ENCODE results near the gene CXCL3. TPM values are rescaled to one million over a fixed set of nuclear protein-coding genes. Genes with fewer than 3 reads are reported as not detected.

CXCL3 gene
- total and polyA plus RNA-seq, 4 donors: 0.07 to 0.96 (median 0.63) TPM

GRCh38 chr4:73988061-73988460 is 50.4 kb downstream of the CXCL3 start, which contains the start of gene PPBP:
TSS of gene PPBP (minus strand) at chr4:73988190. CDS start at chr4:73988103, 87 bp downstream.
- H3K9me3 ChIP-seq (ENCODE audit: control insufficient read depth in 4 of 4, low read length in 3 of 4): no peaks in the 10 kb centered on the region
- TF ChIP-seq REST (IDR thresholded peaks at IDR 0.05) (no peak), TAF1 (conservative IDR thresholded peaks at IDR 0.05) (no peak), ZBTB33 (IDR thresholded peaks at IDR 0.05) (no peak), MAX (IDR thresholded peaks at IDR 0.05) (no peak), CTCF (IDR thresholded peaks at IDR 0.05; ENCODE audit: low read depth, low read length, missing input control) (no peak), FOXA2 (IDR thresholded peaks at IDR 0.05) (no peak), YY1 (IDR thresholded peaks at IDR 0.05) (no peak), SP1 (IDR thresholded peaks at IDR 0.05) (no peak), HNF4A (conservative IDR thresholded peaks at IDR 0.05) (no peak), NR2F2 (IDR thresholded peaks at IDR 0.05) (no peak), HNF4G (IDR thresholded peaks at IDR 0.05) (no peak), GABPA (IDR thresholded peaks at IDR 0.05 in 1 of 2, conservative IDR thresholded peaks at IDR 0.05 in 1 of 2) (no peak), FOXA1 (IDR thresholded peaks at IDR 0.05) (no peak), RXRA (IDR thresholded peaks at IDR 0.05) (no peak), EGR1 (IDR thresholded peaks at IDR 0.05; ENCODE audit: low read depth in 2 of 2) (no peak), JUND (IDR thresholded peaks at IDR 0.05) (no peak), RAD21 (IDR thresholded peaks at IDR 0.05) (no peak), ATF3 (IDR thresholded peaks at IDR 0.05) (no peak)
- H3K4me3 ChIP-seq (ENCODE audit: low read depth in 1 of 3, low read length in 3 of 3): no peak within 1 kb of the TSS
- 87% methylated on average over 2 of the region's 2 CpGs for whole genome bisulfite sequencing
- peaks cover 0 to 6% (median 0%) of the 10 kb centered on the region in 4 donors for H3K27me3 ChIP-seq (ENCODE audit: control insufficient read depth in 4 of 4, insufficient read depth in 4 of 4, low read length in 3 of 4)
- no peaks in the 10 kb centered on the region for H3K36me3 ChIP-seq (ENCODE audit: control insufficient read depth in 4 of 4, insufficient read depth in 3 of 4, low read depth in 1 of 4, low read length in 3 of 4)
- no peak within 1 kb of the TSS for H3K9ac ChIP-seq (ENCODE audit: low read depth in 1 of 2, low read length in 2 of 2)
- no peak within 1 kb of the TSS for H3K27ac ChIP-seq (ENCODE audit: low read depth in 1 of 2, low read length in 2 of 2)
- no peak for DNase-seq (ENCODE audit: low spot score)
- H3K4me1 ChIP-seq (ENCODE audit: control insufficient read depth in 4 of 4, insufficient read depth in 4 of 4, low read length in 3 of 4): no peaks in the 10 kb centered on the region

Small RNAs within 50 kb of the gene (small RNA-seq; reads per million reads assigned to genes)
- not detected for gene RN7SL218P

Other genes starting within 250 kb of the CXCL3 start
- 1 to 10 TPM in 1 of 2 donors, under 1 TPM in 1; 0.19 to 5.5 TPM for gene CXCL6, start 202.0 kb downstream of the CXCL3 start, total RNA-seq
- gene CXCL6, start 202.0 kb downstream of the CXCL3 start, polyA plus RNA-seq: 1 to 10 TPM; 3.0 to 3.4 TPM
- 1 to 10 TPM in 1 of 2 donors, not detected in 1; 3.4 TPM for gene PF4V1, start 185.4 kb downstream of the CXCL3 start, total RNA-seq
- gene PF4V1, start 185.4 kb downstream of the CXCL3 start, polyA plus RNA-seq: under 1 TPM; 0.16 to 0.74 TPM
- 1 to 10 TPM in 1 of 2 donors, not detected in 1; 4.2 TPM for gene CXCL1, start 169.3 kb downstream of the CXCL3 start, total RNA-seq
- gene CXCL1, start 169.3 kb downstream of the CXCL3 start, polyA plus RNA-seq: 1 to 10 TPM in 1 of 2 donors, under 1 TPM in 1; 0.97 to 2.8 TPM
- 10 to 100 TPM in 1 of 2 donors, not detected in 1; 38.5 TPM for gene PF4, start 56.7 kb downstream of the CXCL3 start, total RNA-seq
- 1 to 10 TPM; 1.1 TPM for gene PF4, start 56.7 kb downstream of the CXCL3 start, polyA plus RNA-seq
- 10 to 100 TPM in 1 of 2 donors, under 1 TPM in 1; 0.67 to 55.0 TPM for gene PPBP, start 50.5 kb downstream of the CXCL3 start, total RNA-seq
- 1 to 10 TPM in 1 of 2 donors, under 1 TPM in 1; 0.67 to 2.1 TPM for gene PPBP, start 50.5 kb downstream of the CXCL3 start, polyA plus RNA-seq
- gene CXCL5, start 40.0 kb downstream of the CXCL3 start, total RNA-seq: under 1 TPM; 0.14 to 0.33 TPM
- under 1 TPM in 1 of 2 donors, not detected in 1; 0.03 TPM for gene CXCL5, start 40.0 kb downstream of the CXCL3 start, polyA plus RNA-seq
- gene CXCL2, start 60.5 kb upstream of the CXCL3 start, total RNA-seq: 100 to 1,000 TPM in 1 of 2 donors, 1 to 10 TPM in 1; 3.7 to 110 TPM
- gene CXCL2, start 60.5 kb upstream of the CXCL3 start, polyA plus RNA-seq: 100 to 1,000 TPM in 1 of 2 donors, 10 to 100 TPM in 1; 45.3 to 680 TPM
- gene MTHFD2L, start 119.4 kb upstream of the CXCL3 start, total RNA-seq: 10 to 100 TPM in 1 of 2 donors, 1 to 10 TPM in 1; 7.4 to 51.5 TPM
- gene MTHFD2L, start 119.4 kb upstream of the CXCL3 start, polyA plus RNA-seq: 10 to 100 TPM; 15.5 to 46.7 TPM

All from liver (tissue), 10 donors.